K562 treated with DMSO at 1 percent for 4 hours (cell line): ENCODE data around the gene MIXL1. TPM values are rescaled to one million over a fixed set of nuclear protein-coding genes. Genes with fewer than 3 reads are reported as not detected.

Experiments used
- total RNA-seq: library from RNA; unstranded; fragments of 300-600 nt; gene quantifications from 2 replicates; pipeline ENCODE4 v1.2.3, GENCODE V29; 2022; ENCODE audit not compliant: insufficient read depth

The MIXL1 gene
- not detected in 2 replicates for total RNA-seq

DNA sequence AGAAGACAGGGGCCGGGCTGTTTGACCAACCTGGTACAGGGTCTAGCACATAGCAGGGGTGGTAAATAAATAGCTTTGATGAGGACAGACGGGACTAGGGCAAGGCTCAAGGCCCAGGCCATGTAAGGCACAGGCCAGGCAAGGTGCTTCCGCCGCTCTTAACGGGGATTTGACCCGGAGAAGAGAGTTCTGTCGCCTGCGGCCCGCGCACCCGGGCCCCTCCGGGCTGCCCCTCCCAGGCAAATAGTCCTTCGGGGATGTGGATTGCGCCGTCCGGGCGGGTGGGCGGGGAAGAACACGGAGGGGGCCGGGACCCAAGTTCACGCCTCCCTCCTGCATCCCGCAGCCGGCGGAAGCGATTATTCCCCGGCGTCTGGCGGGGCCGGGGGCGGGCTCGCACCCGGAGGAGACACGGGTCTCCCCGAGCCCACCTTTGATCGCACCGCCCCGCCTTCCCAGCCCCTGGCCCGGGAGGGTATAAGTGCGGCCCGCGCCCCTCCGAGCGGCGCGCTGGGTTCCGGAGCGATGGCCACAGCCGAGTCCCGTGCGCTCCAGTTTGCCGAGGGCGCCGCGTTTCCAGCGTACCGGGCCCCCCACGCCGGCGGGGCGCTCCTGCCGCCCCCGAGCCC, at the start of gene MIXL1:
Gene MIXL1 (plus strand): TSS at position 508 of the 629 bp plus-strand sequence. CDS start 18 bp downstream, at position 526.

DNA sequence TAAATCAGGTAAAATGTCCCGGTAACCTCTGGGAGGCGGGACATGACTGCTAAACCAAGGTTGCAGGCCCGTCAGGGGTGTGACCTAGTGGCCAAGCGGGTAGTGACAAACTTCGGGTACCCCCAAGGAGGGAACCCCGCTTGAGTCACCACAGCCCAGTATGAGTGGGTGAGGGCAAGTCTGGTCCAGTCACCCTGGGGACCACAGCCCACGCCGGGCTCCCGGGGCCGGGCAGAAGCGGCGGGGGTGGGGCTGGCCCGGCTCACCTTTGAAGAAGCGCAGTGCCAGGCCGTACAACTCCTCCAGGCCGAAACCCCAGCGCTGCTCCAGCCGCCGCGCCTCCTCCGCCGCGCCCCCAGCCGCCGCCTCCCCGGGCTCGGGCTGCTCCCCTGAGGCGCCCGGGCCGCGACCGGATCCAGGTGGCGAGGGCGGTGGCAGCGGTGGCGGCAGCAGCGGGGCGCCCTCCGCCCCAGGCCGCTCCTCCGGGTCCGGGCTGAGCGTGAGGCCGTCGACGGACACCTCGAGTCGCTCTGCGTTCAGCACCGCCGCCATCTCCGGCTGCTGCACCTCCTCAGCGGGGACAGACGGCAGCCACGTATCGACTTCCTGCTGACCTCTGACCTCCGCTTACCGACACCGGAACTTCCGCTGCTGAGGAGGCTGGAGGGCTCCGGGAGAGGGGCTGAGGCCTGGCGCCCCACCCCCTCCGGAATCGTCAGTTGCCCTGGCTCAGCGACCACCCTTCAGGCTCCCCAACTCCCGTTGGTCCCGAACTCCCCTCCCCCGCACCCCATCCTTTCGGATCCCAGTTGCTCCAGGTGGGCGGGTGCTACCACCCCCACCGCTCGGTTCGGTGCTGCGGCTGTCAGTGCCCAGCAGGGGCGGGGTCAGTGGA, 37.1 kb upstream of the MIXL1 start, which contains the start of gene ACBD3:
Gene ACBD3 (minus strand): TSS at position 618 of the 895 bp plus-strand sequence. CDS start 66 bp downstream, at position 552.

Other genes starting within 250 kb of the MIXL1 start
- gene SDE2, start 224.3 kb upstream of the MIXL1 start, total RNA-seq = 14.4 and 14.5 TPM in 2 replicates
- gene H3-3A, start 160.9 kb upstream of the MIXL1 start, total RNA-seq = 624 and 668 TPM in 2 replicates
- gene ACBD3, start 36.9 kb upstream of the MIXL1 start, total RNA-seq = 34.6 and 37.1 TPM in 2 replicates
- gene LIN9, start 85.5 kb downstream of the MIXL1 start, total RNA-seq = 11.8 and 13.5 TPM in 2 replicates
- 158 and 162 TPM in 2 replicates for gene PARP1, start 184.4 kb downstream of the MIXL1 start, total RNA-seq